ENCODE results near the gene SP1. TPM values are rescaled to one million over a fixed set of nuclear protein-coding genes. Genes with fewer than 3 reads are reported as not detected.
"Not testable (repeated sequence)": the region's sequence is repeated elsewhere in the genome, so short reads cannot be mapped to it uniquely, and the experiment has no call there.

The SP1 gene
- total and polyA plus RNA-seq, 10 donors, result 9.1 to 92.8 (median 84.1) TPM

DNA sequence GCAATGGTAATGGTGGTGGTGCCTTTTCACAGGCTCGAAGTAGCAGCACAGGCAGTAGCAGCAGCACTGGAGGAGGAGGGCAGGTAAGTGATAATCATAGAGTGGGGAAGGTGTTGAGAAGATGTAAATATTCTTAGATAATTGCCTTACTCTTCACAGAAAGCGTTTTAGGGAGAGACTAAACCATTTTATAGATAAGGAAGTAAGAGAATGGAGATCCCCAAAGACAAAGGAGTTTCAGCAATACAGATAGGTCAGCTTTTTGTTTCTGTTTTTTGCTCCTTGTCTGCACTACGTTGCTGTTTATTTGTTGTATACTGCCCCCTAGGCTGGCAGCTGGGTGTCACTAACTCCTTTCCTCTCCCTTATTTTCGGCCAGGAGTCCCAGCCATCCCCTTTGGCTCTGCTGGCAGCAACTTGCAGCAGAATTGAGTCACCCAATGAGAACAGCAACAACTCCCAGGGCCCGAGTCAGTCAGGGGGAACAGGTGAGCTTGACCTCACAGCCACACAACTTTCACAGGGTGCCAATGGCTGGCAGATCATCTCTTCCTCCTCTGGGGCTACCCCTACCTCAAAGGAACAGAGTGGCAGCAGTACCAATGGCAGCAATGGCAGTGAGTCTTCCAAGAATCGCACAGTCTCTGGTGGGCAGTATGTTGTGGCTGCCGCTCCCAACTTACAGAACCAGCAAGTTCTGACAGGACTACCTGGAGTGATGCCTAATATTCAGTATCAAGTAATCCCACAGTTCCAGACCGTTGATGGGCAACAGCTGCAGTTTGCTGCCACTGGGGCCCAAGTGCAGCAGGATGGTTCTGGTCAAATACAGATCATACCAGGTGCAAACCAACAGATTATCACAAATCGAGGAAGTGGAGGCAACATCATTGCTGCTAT, 2.0 kb downstream of the SP1 start:
- DNase-seq, result peak; percentile 78
- peaks cover 0 to 60% (median 43%) of the 10 kb centered on the region in 6 donors for H3K36me3 ChIP-seq
- 44 to 61% (median 51%) methylated on average over 9 of the region's 9 CpGs for WGBS, 5 donors
- H3K27me3 ChIP-seq (replicated peaks in 1 of 7), result no peaks in the 10 kb centered on the region
- no peaks in the 10 kb centered on the region for H3K9me3 ChIP-seq
- no peak for TF ChIP-seq POLR2A (IDR thresholded peaks at IDR 0.05)
- TF ChIP-seq POLR2AphosphoS5 (IDR thresholded peaks at IDR 0.05), result no peak
- TF ChIP-seq, protein P1, sequence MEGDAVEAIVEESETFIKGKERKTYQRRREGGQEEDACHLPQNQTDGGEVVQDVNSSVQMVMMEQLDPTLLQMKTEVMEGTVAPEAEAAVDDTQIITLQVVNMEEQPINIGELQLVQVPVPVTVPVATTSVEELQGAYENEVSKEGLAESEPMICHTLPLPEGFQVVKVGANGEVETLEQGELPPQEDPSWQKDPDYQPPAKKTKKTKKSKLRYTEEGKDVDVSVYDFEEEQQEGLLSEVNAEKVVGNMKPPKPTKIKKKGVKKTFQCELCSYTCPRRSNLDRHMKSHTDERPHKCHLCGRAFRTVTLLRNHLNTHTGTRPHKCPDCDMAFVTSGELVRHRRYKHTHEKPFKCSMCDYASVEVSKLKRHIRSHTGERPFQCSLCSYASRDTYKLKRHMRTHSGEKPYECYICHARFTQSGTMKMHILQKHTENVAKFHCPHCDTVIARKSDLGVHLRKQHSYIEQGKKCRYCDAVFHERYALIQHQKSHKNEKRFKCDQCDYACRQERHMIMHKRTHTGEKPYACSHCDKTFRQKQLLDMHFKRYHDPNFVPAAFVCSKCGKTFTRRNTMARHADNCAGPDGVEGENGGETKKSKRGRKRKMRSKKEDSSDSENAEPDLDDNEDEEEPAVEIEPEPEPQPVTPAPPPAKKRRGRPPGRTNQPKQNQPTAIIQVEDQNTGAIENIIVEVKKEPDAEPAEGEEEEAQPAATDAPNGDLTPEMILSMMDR (IDR thresholded peaks at IDR 0.05 in 8 of 11, conservative IDR thresholded peaks at IDR 0.05 in 3 of 11), result peak in 9 of 11 experiments; percentile 22 to 65 (median 54)
- peak overlapping the region in 7 of 8 donors; percentile 9 to 84 (median 61) for H3K4me3 ChIP-seq
- H3K4me1 ChIP-seq, result peaks cover 48 to 76% (median 72%) of the 10 kb centered on the region in 6 donors
- intact Hi-C loops (cut with DNase I; ENCODE audit: low total_unique reads), result no loop called here
- peak overlapping the region in 7 of 8 donors; percentile 94 to 100 (median 99) for H3K27ac ChIP-seq

DNA sequence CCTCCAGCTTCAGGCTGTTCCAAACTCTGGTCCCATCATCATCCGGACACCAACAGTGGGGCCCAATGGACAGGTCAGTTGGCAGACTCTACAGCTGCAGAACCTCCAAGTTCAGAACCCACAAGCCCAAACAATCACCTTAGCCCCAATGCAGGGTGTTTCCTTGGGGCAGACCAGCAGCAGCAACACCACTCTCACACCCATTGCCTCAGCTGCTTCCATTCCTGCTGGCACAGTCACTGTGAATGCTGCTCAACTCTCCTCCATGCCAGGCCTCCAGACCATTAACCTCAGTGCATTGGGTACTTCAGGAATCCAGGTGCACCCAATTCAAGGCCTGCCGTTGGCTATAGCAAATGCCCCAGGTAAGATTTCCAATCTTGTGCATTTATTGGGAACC, 3.3 kb downstream of the SP1 start:
- intact Hi-C loops (cut with DNase I; ENCODE audit: low total_unique reads), result no loop called here
- H3K27ac ChIP-seq, result peak overlapping the region in 4 of 8 donors; percentile 97 to 100 (median 99)
- no peaks in the 10 kb centered on the region for H3K9me3 ChIP-seq
- peaks cover 0 to 73% (median 48%) of the 10 kb centered on the region in 6 donors for H3K36me3 ChIP-seq
- H3K4me3 ChIP-seq, result peak overlapping the region in 7 of 8 donors; percentile 5 to 84 (median 61)
- peak; percentile 62 for DNase-seq
- H3K4me1 ChIP-seq, result peaks cover 61 to 85% (median 83%) of the 10 kb centered on the region in 6 donors
- TF ChIP-seq, protein P1 (IDR thresholded peaks at IDR 0.05 in 8 of 11, conservative IDR thresholded peaks at IDR 0.05 in 3 of 11), result no peak
- TF ChIP-seq POLR2AphosphoS5 (IDR thresholded peaks at IDR 0.05), result peak in 1 of 3 donors; percentile 10
- no peaks in the 10 kb centered on the region for H3K27me3 ChIP-seq (replicated peaks in 1 of 7)
- 74 to 93% (median 81%) methylated on average over 2 of the region's 2 CpGs for WGBS, 5 donors

DNA sequence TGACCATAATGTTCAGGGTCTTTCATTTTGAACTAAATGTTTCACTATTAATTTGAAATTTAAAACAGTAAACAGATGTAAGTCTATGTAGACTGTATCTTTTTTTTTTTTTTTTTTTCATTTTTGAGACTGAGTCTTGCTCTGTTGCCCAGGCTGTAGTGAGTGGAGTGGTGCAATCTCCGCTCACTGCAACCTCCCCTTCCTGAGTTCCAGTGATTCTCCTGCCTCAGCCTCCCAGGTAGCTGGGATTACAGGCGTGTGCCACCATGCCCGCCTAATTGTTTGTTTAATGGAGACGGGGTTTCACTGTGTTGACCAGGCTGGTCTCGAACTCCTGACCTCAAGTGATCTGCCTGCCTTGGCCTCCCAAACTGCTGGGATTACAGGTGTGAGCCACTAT, 6.4 kb downstream of the SP1 start:
- Histone ChIP-seq H3K36me3 (peaks cover 0 to 95% (median 49%) of the 10 kb centered on the region in 6 donors), H3K4me3 (peak overlapping the region in 2 of 8 donors; percentile 64 to 84), H3K4me1 (peaks cover 65 to 100% (median 99%) of the 10 kb centered on the region in 6 donors), H3K27ac (peak overlapping the region in 4 of 8 donors; percentile 16 to 43 (median 35))
- H3K27me3 ChIP-seq (replicated peaks in 1 of 7); H3K9me3 ChIP-seq; intact Hi-C loops (cut with DNase I; ENCODE audit: low total_unique reads): not testable (repeated sequence)
- 89 to 96% (median 91%) methylated on average over 5 of the region's 5 CpGs for WGBS, 5 donors
- DNase-seq, result peak; percentile 16

DNA sequence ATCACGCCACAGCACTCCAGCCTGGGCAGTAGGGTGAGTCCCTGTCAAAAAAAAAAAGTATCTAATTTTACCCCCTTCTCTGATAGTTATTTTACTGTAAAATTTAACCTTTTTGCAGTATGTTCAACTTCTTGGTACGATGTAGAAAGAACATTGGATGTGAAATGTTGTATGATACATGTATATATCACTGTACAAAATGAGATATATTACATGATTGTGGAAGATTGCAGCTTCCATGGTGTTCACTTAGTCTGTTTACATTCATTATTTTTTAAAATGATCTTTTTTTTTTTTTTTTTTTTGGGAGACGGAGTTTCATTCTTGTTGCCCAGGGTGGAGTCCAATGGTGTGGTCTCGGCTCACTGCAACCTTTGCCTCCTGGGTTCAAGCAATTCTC, 9.0 kb downstream of the SP1 start:
- intact Hi-C loops (cut with DNase I; ENCODE audit: low total_unique reads), result no loop called here
- TF ChIP-seq POLR2A (IDR thresholded peaks at IDR 0.05), result no peak
- TF ChIP-seq POLR2AphosphoS5 (IDR thresholded peaks at IDR 0.05), result no peak
- TF ChIP-seq, protein P1 (IDR thresholded peaks at IDR 0.05 in 8 of 11, conservative IDR thresholded peaks at IDR 0.05 in 3 of 11), result no peak
- 94 to 98% (median 96%) methylated on average over 4 of the region's 4 CpGs for WGBS, 5 donors
- peak; percentile 9 for DNase-seq
- H3K9me3 ChIP-seq, result no peaks in the 10 kb centered on the region
- H3K4me1 ChIP-seq, result peaks cover 44 to 88% (median 81%) of the 10 kb centered on the region in 6 donors
- peak overlapping the region in 4 of 8 donors; percentile 41 to 43 (median 42) for H3K27ac ChIP-seq
- H3K27me3 ChIP-seq (replicated peaks in 1 of 7), result no peaks in the 10 kb centered on the region
- peak overlapping the region in 1 of 8 donors; percentile 84 for H3K4me3 ChIP-seq
- H3K36me3 ChIP-seq, result peaks cover 0 to 91% (median 34%) of the 10 kb centered on the region in 6 donors
